Nucleus accumbens (tissue), 56 donors: Measurements from ENCODE around the gene RACGAP1.
"Not testable (repeated sequence)": the region's sequence is repeated elsewhere in the genome, so short reads cannot be mapped to it uniquely, and the experiment has no call there.

Source experiments
- DNase-seq, 56 donors: peaks; one replicate each; lab custom pipeline; 2025; lab: John Stamatoyannopoulos, UW

RACGAP1 gene

GRCh38 chr12:50038336-50038735 is 13.0 kb upstream of the RACGAP1 start:
- DNase-seq = no peak

DNA sequence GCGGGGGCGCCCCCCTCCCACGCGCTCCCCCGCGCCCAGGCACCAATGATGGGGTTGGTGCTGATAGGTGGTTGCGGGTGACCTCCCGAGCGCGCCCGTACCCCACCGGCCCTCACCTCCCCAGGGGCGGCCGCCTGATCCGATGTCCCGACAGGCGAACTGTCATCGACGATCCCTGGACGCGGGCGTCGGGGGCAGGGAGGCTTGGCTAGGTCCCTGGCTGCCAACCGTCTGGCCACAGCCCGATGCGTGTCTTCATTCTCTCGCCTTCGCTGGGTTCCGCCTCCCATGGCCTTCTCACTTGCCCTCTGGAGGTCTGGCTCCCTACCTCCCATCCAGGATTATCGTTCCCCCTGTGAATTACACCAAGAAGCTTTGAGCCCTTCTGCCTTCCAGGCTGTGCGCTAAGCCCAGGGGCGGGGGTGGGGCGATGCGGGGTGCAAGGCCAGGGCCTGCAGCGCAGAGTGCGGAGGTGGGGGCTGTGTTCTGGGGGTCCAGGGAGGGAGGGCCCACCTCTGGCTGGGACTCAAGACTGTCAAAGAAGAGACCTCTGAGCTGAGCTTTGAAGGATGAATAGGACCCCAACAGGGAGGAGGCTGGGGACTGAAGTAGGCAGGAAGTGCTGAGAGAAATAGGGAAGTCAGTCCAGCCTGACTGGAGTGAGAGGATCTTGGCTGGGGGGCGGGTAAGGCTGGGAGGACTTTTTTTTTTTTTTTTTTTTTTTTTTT is 7.7 kb upstream of the RACGAP1 start:
- peak in 1 of 56 donors; percentile 55 for DNase-seq

DNA sequence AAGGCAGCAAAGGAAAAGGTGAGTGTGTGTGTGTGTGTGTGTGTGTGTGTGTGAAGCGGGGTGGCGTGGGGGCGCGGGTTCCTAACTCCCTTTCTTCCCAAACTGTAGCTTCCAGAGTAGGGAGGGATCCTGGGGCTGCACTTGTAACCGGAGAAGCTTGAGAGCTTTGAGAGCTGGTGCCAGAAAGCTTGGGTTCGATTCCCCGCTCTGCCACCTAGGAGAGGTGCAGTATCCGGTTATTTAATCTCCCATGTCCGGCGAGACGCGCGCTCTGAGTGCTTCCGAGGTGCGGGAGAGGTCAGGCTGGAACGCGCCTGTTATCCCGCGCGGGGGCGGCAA is 7.2 kb upstream of the RACGAP1 start:
- DNase-seq = peak in 1 of 56 donors; percentile 55

DNA sequence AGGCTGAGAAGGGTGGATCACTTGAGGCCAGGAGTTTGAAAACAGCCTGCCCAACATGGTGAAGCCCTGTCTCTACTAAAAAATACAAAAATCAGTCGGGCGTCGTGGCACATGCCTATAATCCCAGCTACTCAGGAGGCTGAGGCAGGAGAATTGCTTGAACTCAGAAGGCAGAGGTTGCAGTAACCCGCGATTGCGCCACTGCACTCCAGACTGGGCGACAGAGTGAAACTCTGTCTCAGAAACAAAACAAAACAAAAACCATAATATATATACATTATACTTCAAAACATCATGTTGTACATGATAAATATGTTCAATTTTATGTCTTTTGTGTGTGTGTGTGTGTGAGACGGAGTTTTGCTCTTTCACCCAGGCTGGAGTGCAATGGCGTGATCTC is 5.2 kb upstream of the RACGAP1 start:
- DNase-seq = not testable (repeated sequence)

DNA sequence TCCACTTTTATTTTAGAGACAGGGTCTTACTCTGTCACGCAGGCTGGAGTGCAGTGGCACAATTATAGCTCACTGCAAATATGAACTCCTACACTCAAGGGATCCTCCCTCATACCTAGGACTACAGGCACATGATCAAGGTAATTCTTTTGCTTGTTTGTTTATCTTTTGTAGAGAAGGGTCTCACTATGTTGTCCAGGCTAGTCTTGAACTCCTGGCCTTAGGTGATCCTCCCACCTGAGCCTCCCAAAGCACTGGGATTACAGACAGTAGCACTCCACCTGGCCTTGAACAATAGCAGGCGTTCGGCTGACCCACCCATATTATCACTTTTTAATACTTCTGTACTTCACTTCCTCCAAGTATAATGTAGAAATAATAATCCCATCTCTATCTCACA is 1.4 kb upstream of the RACGAP1 start:
- DNase-seq = no peak

GRCh38 chr12:50024805-50025186 is 498 bp downstream of the RACGAP1 start:
- no peak for DNase-seq

DNA sequence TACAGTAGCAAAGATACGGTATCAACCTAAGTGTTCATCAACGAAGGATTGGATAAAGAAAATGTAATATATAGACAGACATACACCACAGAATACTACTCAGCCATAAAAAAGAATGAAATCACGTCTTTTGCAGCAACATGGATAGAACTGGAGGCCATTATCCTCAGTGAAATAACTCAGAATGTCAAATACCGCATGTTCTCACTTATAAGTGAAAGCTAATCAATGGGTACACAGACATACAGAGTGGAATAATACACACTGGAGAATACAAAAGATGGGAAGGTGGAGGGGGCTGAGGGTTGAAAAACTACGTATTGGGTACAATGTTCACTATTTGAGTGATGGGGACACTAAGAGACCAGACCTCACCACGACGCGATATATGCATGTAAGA is 1.1 kb downstream of the RACGAP1 start:
- no peak for DNase-seq

- no peak for DNase-seq
Observed at GRCh38 chr12:50022903-50023302, 2.4 kb downstream of the RACGAP1 start.

- DNase-seq = no peak
Observed at GRCh38 chr12:50021031-50021430, 4.3 kb downstream of the RACGAP1 start.

DNA sequence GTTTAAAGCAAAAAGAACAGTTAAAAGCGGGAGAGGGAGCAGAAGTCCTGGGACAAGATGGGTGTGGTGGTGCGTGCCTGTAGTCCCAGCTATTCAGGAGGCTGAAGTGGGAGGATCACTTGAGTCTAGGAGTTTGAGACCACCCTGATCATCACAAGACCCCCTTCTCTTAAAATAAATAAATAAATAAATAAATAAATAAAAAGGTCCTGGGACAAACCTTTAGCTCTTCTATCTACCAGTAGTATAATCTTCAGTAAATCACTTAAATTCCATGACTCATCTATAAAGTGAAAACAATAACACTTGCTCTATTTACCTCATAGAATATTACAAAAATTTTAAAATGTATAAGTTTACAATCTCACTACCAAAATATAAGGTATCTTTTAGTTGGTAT is 5.8 kb downstream of the RACGAP1 start:
- no peak for DNase-seq

GRCh38 chr12:50018968-50019367 is 6.3 kb downstream of the RACGAP1 start:
- no peak for DNase-seq

- no peak for DNase-seq
Observed at GRCh38 chr12:50018154-50018553, 7.1 kb downstream of the RACGAP1 start.

GRCh38 chr12:50017641-50018040 is 7.7 kb downstream of the RACGAP1 start:
- no peak for DNase-seq

DNA sequence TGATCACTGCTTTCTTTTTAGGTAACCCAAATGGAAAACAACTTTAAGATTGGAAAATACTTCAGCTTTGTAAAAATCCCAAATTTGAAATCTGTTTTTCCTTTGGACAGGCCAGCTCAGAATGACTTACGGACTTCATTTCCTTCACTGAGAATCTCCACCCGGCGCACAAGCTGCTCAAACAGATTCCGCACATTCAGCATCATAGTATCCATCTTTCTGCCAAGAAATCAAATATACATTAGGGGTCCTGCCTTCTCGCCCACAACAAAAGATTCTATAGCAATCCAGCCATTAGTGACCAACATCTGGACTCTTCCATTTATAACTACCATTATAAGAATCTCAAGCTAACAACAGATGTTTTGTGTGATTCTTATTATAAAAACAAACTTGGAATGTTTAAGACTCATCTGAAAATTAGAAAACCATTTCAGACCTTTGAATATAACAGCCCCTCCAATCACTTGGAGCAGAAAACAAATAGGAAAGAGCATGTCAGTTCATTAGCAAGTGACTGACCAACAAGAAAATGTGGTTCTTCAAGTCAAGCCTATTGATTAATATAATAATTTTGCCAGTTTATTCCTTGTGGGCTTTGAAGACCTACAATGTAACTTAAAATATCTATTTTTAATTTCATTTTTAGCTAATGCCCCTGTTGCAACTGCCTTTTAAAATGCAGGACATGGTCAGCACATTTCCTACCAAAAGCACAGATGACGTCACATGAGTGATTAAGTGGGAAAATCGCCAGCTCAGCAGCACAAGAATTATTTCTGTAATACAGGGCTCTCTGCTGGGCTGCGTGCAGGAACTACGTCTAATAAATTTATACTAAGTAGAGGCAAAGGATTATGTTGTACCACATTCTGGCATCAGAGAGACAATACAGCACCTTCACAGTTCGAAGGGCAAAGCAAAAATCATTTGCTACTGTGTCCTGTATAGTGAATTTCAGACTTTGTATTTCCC is 8.5 kb downstream of the RACGAP1 start:
- peak in 33 of 56 donors; percentile 12 to 72 (median 31) for DNase-seq

GRCh38 chr12:50014342-50014741 is 11.0 kb downstream of the RACGAP1 start:
- no peak for DNase-seq

DNA sequence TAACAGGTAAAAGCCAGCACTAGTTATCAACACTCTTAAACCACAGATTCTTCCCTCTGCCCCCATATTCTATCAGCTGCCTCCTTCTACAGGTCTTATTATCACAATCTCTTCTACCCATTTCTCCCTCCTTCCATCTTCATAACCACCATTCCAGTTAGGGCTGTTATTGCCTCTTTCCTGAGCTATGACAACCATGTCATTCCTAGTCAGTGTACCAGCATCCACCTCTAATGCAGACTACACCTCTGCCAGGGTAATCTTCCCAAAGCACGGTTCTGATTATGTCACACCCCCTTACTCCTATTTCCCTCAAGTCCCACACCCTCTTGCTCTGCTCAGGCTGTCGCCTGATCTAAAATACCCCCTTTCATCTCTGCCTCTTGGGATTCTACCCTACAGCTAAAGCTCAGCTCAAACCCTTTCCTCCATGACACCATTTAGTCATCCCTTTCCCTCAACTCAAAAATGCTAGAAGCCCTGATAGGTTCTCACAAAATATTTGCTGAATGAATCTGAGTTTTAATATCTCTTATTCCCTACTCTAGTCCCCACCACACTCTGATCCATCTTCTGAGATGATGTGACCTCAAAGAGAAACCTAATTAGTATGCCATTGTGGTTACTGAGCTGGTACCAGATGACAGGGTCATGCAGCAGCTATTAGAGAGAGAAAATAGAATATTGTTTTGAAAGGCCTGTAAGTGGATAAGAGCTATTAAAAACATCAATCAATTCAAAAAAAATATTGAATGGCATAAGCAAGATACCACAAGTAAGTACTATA is 11.7 kb downstream of the RACGAP1 start:
- peak in 1 of 56 donors; percentile 30 for DNase-seq

DNA sequence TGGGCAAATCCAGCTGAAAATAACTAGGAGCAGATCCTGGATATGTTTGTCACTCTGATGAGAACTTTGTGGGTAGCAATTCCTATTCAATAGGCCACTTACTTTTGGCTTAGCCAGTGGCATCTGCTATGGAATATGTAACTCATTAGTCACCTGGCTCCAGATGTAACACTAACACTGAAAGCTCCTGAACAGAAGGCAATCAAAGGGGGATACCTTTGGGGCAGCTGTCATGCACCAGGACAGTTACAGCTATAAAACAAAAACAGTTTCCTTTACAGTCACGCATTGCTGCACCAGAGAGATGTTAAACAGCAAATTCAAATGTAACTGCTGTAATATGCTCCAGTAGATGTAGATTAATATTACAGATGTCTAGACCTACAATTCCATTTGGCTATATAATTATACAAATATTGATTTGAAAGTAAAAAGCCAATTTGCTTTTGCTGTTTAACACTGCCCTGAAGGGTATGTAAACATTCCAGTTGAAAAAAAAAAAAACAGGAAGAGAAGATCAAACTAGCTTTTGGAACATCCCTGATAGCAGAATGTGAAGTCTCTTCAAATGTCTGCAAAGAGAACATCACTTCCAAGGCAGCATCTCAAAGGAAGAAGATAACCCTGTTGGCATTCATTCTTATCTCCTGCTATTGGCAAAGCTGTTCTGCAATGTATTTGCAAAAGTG is 18.4 kb downstream of the RACGAP1 start:
- DNase-seq = no peak

- DNase-seq = peak in 2 of 56 donors; percentile 11 to 13
Observed at GRCh38 chr12:50006280-50006679, 19.0 kb downstream of the RACGAP1 start.

- DNase-seq = peak in 12 of 56 donors; percentile 6 to 48 (median 16)
Observed at GRCh38 chr12:50005175-50005574, 20.1 kb downstream of the RACGAP1 start.

GRCh38 chr12:50004696-50005095 is 20.6 kb downstream of the RACGAP1 start:
- DNase-seq = no peak
